HG02852 (cell line): ENCODE results near the gene BCL11A.
A peak's percentile ranks its signal among the peaks of the same experiment; 100 is the strongest.

ENCODE experiments used
- ATAC-seq: cut with Tn5 transposase; IDR thresholded peaks from one replicate; pipeline ENCODE4 v1.9.1; 2021; ENCODE audit warnings: mild to moderate bottlenecking, moderate library complexity; ENCODE audit not compliant: unreplicated experiment

BCL11A gene

GRCh38 chr2:60512062-60512622, 41.3 kb downstream of the BCL11A start:
- peak; percentile 30 for ATAC-seq

- no peak for ATAC-seq
Measured at GRCh38 chr2:60510713-60511112, 42.7 kb downstream of the BCL11A start.

GRCh38 chr2:60509066-60509465, 44.4 kb downstream of the BCL11A start:
- ATAC-seq = no peak

- ATAC-seq = no peak
Measured at GRCh38 chr2:60508339-60508917, 45.0 kb downstream of the BCL11A start.

- no peak for ATAC-seq
Measured at GRCh38 chr2:60507211-60507965, 46.1 kb downstream of the BCL11A start.

- peak; percentile 54 for ATAC-seq
Measured at GRCh38 chr2:60505880-60506260, 47.6 kb downstream of the BCL11A start.

GRCh38 chr2:60505240-60505879, 48.1 kb downstream of the BCL11A start:
- peak; percentile 10 for ATAC-seq

- ATAC-seq = no peak
Measured at GRCh38 chr2:60504049-60504448, 49.4 kb downstream of the BCL11A start.

GRCh38 chr2:60502144-60502543, 51.3 kb downstream of the BCL11A start:
- no peak for ATAC-seq

- no peak for ATAC-seq
Measured at GRCh38 chr2:60500861-60501260, 52.6 kb downstream of the BCL11A start.

- ATAC-seq = no peak
Measured at GRCh38 chr2:60499651-60500265, 53.7 kb downstream of the BCL11A start.

GRCh38 chr2:60498816-60499429, 54.5 kb downstream of the BCL11A start:
- ATAC-seq = peak; percentile 63

GRCh38 chr2:60498127-60498815, 55.2 kb downstream of the BCL11A start:
- ATAC-seq = peak; percentile 39

- ATAC-seq = no peak
Measured at GRCh38 chr2:60497500-60497899, 56.0 kb downstream of the BCL11A start.

GRCh38 chr2:60496956-60497355, 56.5 kb downstream of the BCL11A start:
- ATAC-seq = no peak

- no peak for ATAC-seq
Measured at GRCh38 chr2:60496475-60496874, 57.0 kb downstream of the BCL11A start.

- ATAC-seq = no peak
Measured at GRCh38 chr2:60495041-60495625, 58.3 kb downstream of the BCL11A start.

GRCh38 chr2:60493804-60494387, 59.6 kb downstream of the BCL11A start:
- ATAC-seq = no peak

- ATAC-seq = no peak
Measured at GRCh38 chr2:60492548-60492947, 60.9 kb downstream of the BCL11A start.

GRCh38 chr2:60490848-60491247, 62.6 kb downstream of the BCL11A start:
- ATAC-seq = no peak
